Uterus (tissue), 4 donors: ENCODE data around the gene TMEM181. TPM values are rescaled to one million over a fixed set of nuclear protein-coding genes. Genes with fewer than 3 reads are reported as not detected.

Experiments used
- DNase-seq, 2 donors: peaks; one replicate each; pipeline ENCODE4 v3.0.0-alpha.2; 2019 to 2020
- H3K27ac ChIP-seq, 2 donors: fragments of 200-600 bp; sonication (generic); 1 replicate in 1 of 2; 2 replicates in 1 of 2; pipeline ENCODE4 v1.5.1; 2016 to 2018
- H3K27me3 ChIP-seq, 2 donors: fragments of 200-600 bp; sonication (generic); one replicate each; pipeline ENCODE4 v1.5.1; 2018 to 2019; ENCODE audit warnings: control low read depth in 1 of 2
- H3K36me3 ChIP-seq, 2 donors: fragments of 200-600 bp; sonication (generic); one replicate each; pipeline ENCODE4 v1.5.1; 2019; ENCODE audit warnings: control low read depth in 1 of 2
- H3K4me1 ChIP-seq, 2 donors: fragments of 200-600 bp; sonication (generic); one replicate each; pipeline ENCODE4 v1.5.1; 2018 to 2019; ENCODE audit warnings: control low read depth in 1 of 2
- H3K4me3 ChIP-seq, 2 donors: fragments of 200-600 bp; sonication (generic); 1 replicate in 1 of 2; 2 replicates in 1 of 2; pipeline ENCODE4 v1.5.1; 2018 to 2019; ENCODE audit warnings: mild to moderate bottlenecking in 1 of 2
- H3K9me3 ChIP-seq, 2 donors: fragments of 200-600 bp; sonication (generic); one replicate each; pipeline ENCODE4 v1.5.1; 2019; ENCODE audit warnings: control low read depth in 1 of 2
- CTCF ChIP-seq, 4 experiments: fragments of 200-600 bp in 2 of 4; fragments of 450-650 bp in 2 of 4; sonication (generic) in 2 of 4; IDR thresholded peaks; one replicate each; pipeline ENCODE4 v1.5.1; 2016 to 2019; ENCODE audit warnings: antibody characterized with exemption in 4 of 4, mild to moderate bottlenecking in 2 of 4, moderate library complexity in 1 of 4
- POLR2A ChIP-seq, 2 donors: fragments of 450-650 bp; IDR thresholded peaks; one replicate each; pipeline ENCODE4 v1.6.1; 2016; ENCODE audit warnings: antibody characterized with exemption in 2 of 2, mild to moderate bottlenecking in 1 of 2, moderate library complexity in 1 of 2
- intact Hi-C: fragments of 100-400 bp; cut with DNase I; formaldehyde crosslinking; loops from one replicate; pipeline ENCODE4 v1.15.1; 2023; ENCODE audit warnings: low total_unique reads
- total RNA-seq, 4 donors: library from RNA; depleted of rRNA in 3 of 4; stranded (reverse); fragments of >200 nt in 3 of 4; gene quantifications; one replicate each; pipeline versions ENCODE4 v1.1.0 to v1.2.4, GENCODE V29; 2014 to 2023
- donor health status: DM: yes; HTN: yes; CAD: no.

The TMEM181 gene
- total RNA-seq, 4 donors from 2014 or later, result 17.6 to 36.6 (median 28.8) TPM

GRCh38 chr6:158528826-158529225 lies 31.1 kb upstream of the TMEM181 start:
- Histone ChIP-seq H3K4me3 (no peak overlapping the region), H3K36me3 (no peaks in the 10 kb centered on the region), H3K27me3 (no peaks in the 10 kb centered on the region), H3K4me1 (no peaks in the 10 kb centered on the region), H3K9me3 (peaks cover 0 to 3% of the 10 kb centered on the region in 2 donors), H3K27ac (no peak overlapping the region)
- DNase-seq, result no peak
- no peak for TF ChIP-seq POLR2A (IDR thresholded peaks at IDR 0.05)
- TF ChIP-seq CTCF (IDR thresholded peaks at IDR 0.05), result no peak
- intact Hi-C loops, result no loop called here

GRCh38 chr6:158529629-158530028 lies 30.3 kb upstream of the TMEM181 start:
- intact Hi-C loops, result no loop called here
- Histone ChIP-seq H3K4me3 (no peak overlapping the region), H3K9me3 (peaks cover 0 to 3% of the 10 kb centered on the region in 2 donors), H3K4me1 (no peaks in the 10 kb centered on the region), H3K27ac (no peak overlapping the region), H3K27me3 (no peaks in the 10 kb centered on the region), H3K36me3 (no peaks in the 10 kb centered on the region)
- TF ChIP-seq CTCF (IDR thresholded peaks at IDR 0.05) (no peak), POLR2A (IDR thresholded peaks at IDR 0.05) (no peak)
- no peak for DNase-seq

GRCh38 chr6:158531566-158531965 lies 28.3 kb upstream of the TMEM181 start:
- peaks cover 0 to 4% of the 10 kb centered on the region in 2 donors for H3K4me1 ChIP-seq
- intact Hi-C loops, result no loop called here

GRCh38 chr6:158531970-158532369 lies 27.9 kb upstream of the TMEM181 start:
- H3K27ac ChIP-seq, result no peak overlapping the region
- H3K4me1 ChIP-seq, result peaks cover 0 to 8% of the 10 kb centered on the region in 2 donors
- no peaks in the 10 kb centered on the region for H3K27me3 ChIP-seq
- TF ChIP-seq POLR2A (IDR thresholded peaks at IDR 0.05) (no peak), CTCF (IDR thresholded peaks at IDR 0.05) (no peak)
- H3K36me3 ChIP-seq, result no peaks in the 10 kb centered on the region
- DNase-seq, result no peak
- intact Hi-C loops, result no loop called here
- H3K9me3 ChIP-seq, result peaks cover 0 to 2% of the 10 kb centered on the region in 2 donors
- no peak overlapping the region for H3K4me3 ChIP-seq

More at GRCh38 chr6:158531566-158531965, 28.3 kb upstream of the TMEM181 start:
- DNase-seq, result no peak
- no peak overlapping the region for H3K4me3 ChIP-seq
- H3K9me3 ChIP-seq, result peaks cover 0 to 3% of the 10 kb centered on the region in 2 donors
- H3K36me3 ChIP-seq, result no peaks in the 10 kb centered on the region
- H3K27ac ChIP-seq, result no peak overlapping the region
- TF ChIP-seq CTCF (IDR thresholded peaks at IDR 0.05), result no peak
- TF ChIP-seq POLR2A (IDR thresholded peaks at IDR 0.05), result no peak
- H3K27me3 ChIP-seq, result no peaks in the 10 kb centered on the region

- peaks cover 0 to 8% of the 10 kb centered on the region in 2 donors for H3K27me3 ChIP-seq
- H3K4me1 ChIP-seq, result peaks cover 0 to 14% of the 10 kb centered on the region in 2 donors
- peak; percentile 44 to 55 for DNase-seq
- H3K27ac ChIP-seq, result no peak overlapping the region
- peak overlapping the region; percentile 22 to 32 for H3K4me3 ChIP-seq
- H3K9me3 ChIP-seq, result no peaks in the 10 kb centered on the region
- intact Hi-C loops, result no loop called here
- H3K36me3 ChIP-seq, result no peaks in the 10 kb centered on the region
- TF ChIP-seq POLR2A (IDR thresholded peaks at IDR 0.05) (no peak), CTCF (IDR thresholded peaks at IDR 0.05) (no peak)
These were observed 23.6 kb upstream of the TMEM181 start for GRCh38 chr6:158536084-158536890.
